ENCODE data around the gene CDH22.

DNA sequence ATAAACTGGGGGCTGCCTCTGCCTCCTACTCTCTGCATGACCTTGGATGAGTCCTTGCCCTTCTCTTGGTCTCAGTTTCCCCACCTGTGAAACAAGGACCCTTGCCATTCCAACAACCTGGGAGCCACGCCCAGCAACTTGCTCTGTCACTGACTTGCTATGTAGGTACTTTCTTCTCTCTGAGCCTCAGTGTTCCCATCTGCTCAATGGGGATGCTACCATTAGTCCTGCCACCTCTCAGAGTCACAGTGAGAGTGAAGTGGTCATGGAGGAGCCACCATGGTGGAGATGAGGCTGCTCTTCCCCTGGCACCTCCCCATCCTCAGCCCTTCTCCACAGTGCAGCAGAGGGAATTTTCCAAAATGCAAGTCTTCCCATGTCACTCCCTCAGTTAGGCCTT, 70.6 kb downstream of the CDH22 start:
- TF ChIP-seq, protein P1, sequence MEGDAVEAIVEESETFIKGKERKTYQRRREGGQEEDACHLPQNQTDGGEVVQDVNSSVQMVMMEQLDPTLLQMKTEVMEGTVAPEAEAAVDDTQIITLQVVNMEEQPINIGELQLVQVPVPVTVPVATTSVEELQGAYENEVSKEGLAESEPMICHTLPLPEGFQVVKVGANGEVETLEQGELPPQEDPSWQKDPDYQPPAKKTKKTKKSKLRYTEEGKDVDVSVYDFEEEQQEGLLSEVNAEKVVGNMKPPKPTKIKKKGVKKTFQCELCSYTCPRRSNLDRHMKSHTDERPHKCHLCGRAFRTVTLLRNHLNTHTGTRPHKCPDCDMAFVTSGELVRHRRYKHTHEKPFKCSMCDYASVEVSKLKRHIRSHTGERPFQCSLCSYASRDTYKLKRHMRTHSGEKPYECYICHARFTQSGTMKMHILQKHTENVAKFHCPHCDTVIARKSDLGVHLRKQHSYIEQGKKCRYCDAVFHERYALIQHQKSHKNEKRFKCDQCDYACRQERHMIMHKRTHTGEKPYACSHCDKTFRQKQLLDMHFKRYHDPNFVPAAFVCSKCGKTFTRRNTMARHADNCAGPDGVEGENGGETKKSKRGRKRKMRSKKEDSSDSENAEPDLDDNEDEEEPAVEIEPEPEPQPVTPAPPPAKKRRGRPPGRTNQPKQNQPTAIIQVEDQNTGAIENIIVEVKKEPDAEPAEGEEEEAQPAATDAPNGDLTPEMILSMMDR (IDR thresholded peaks at IDR 0.05), result no peak
- no peak for TF ChIP-seq POLR2A (IDR thresholded peaks at IDR 0.05)

Data from adrenal gland (tissue), 5 donors.